ENCODE measurements around the gene PRKCZ.
A peak's percentile ranks its signal among the peaks of the same experiment; 100 is the strongest.

PRKCZ gene

GRCh38 chr1:2049718-2050431, at the start of gene PRKCZ:
PRKCZ (plus strand) TSS chr1:2050411; CDS start chr1:2050631, 220 bp downstream.
- TF ChIP-seq CTCF (IDR thresholded peaks at IDR 0.05; ENCODE audit: insufficient read depth, low read depth, low read length, missing control alignments): no peak
- H3K4me3 ChIP-seq (ENCODE audit: low read depth, low read length): no peak within 1 kb of the TSS
- peak; percentile 11 for DNase-seq (ENCODE audit: low read depth)

GRCh38 chr1:2000432-2000831, 49.8 kb upstream of the PRKCZ start:
- no peak for DNase-seq (ENCODE audit: low read depth)
- no peak overlapping the region for H3K4me3 ChIP-seq (ENCODE audit: low read depth, low read length)
- no peak for TF ChIP-seq CTCF (IDR thresholded peaks at IDR 0.05; ENCODE audit: insufficient read depth, low read depth, low read length, missing control alignments)

GRCh38 chr1:2000850-2001249, 49.4 kb upstream of the PRKCZ start:
- no peak for DNase-seq (ENCODE audit: low read depth)
- H3K4me3 ChIP-seq (ENCODE audit: low read depth, low read length): no peak overlapping the region
- no peak for TF ChIP-seq CTCF (IDR thresholded peaks at IDR 0.05; ENCODE audit: insufficient read depth, low read depth, low read length, missing control alignments)

GRCh38 chr1:2001773-2002411, 48.3 kb upstream of the PRKCZ start:
- H3K4me3 ChIP-seq (ENCODE audit: low read depth, low read length): no peak overlapping the region
- no peak for TF ChIP-seq CTCF (IDR thresholded peaks at IDR 0.05; ENCODE audit: insufficient read depth, low read depth, low read length, missing control alignments)
- no peak for DNase-seq (ENCODE audit: low read depth)

- TF ChIP-seq CTCF (IDR thresholded peaks at IDR 0.05; ENCODE audit: insufficient read depth, low read depth, low read length, missing control alignments): no peak
- DNase-seq (ENCODE audit: low read depth): no peak
- no peak within 1 kb of the TSS for H3K4me3 ChIP-seq (ENCODE audit: low read depth, low read length)
These were observed 46.6 kb upstream of the PRKCZ start, which contains the start of gene CFAP74 for GRCh38 chr1:2003541-2004131. CFAP74 (minus strand) TSS chr1:2003786; CDS start chr1:1990956, 12,830 bp downstream.

GRCh38 chr1:2004856-2005255, 45.4 kb upstream of the PRKCZ start:
- no peak for TF ChIP-seq CTCF (IDR thresholded peaks at IDR 0.05; ENCODE audit: insufficient read depth, low read depth, low read length, missing control alignments)
- H3K4me3 ChIP-seq (ENCODE audit: low read depth, low read length): no peak overlapping the region
- DNase-seq (ENCODE audit: low read depth): no peak
